Tibial artery (tissue), 4 donors: ENCODE results near the gene ROMO1.
A peak's percentile ranks its signal among the peaks of the same experiment; 100 is the strongest.

ENCODE experiments used
- DNase-seq, 2 donors: peaks; one replicate each; pipeline ENCODE4 v3.0.0-alpha.2; 2019
- H3K27ac ChIP-seq, 2 donors: fragments of 200-600 bp; sonication (generic) in 1 of 2; 1 replicate in 1 of 2; 2 replicates in 1 of 2; pipeline ENCODE4 v1.5.1; 2018 to 2019; ENCODE audit warnings: mild to moderate bottlenecking in 1 of 2
- H3K27me3 ChIP-seq, 2 donors: fragments of 200-600 bp; sonication (generic) in 1 of 2; one replicate each; pipeline versions ENCODE4 v1.5.1 to v1.6.0; 2016 to 2019
- H3K36me3 ChIP-seq, 3 donors: fragments of 200-600 bp; sonication (generic) in 2 of 3; one replicate each; pipeline ENCODE4 v1.5.1; 2016 to 2019; ENCODE audit warnings: mild to moderate bottlenecking in 2 of 3
- H3K4me1 ChIP-seq, 4 donors: fragments of 200-600 bp; sonication (generic) in 2 of 4; 1 replicate in 3 of 4; 2 replicates in 1 of 4; pipeline ENCODE4 v1.5.1; 2016 to 2019
- H3K4me3 ChIP-seq, 2 donors: fragments of 200-600 bp; sonication (generic) in 1 of 2; 1 replicate in 1 of 2; 2 replicates in 1 of 2; pipeline ENCODE4 v1.5.1; 2018 to 2019; ENCODE audit warnings: mild to moderate bottlenecking in 2 of 2
- H3K9me3 ChIP-seq, 3 donors: fragments of 200-600 bp; sonication (generic) in 1 of 3; one replicate each; pipeline ENCODE4 v1.5.1; 2016 to 2019
- intact Hi-C: fragments of 100-400 bp; cut with DNase I; formaldehyde crosslinking; loops from one replicate; pipeline ENCODE4 v1.15.0; 2023; ENCODE audit warnings: low total_unique reads
- TF ChIP-seq, protein P1 (sequence below), 2 experiments: fragments of 200-600 bp in 1 of 2; fragments of 450-650 bp in 1 of 2; IDR thresholded peaks; one replicate each; pipeline ENCODE4 v1.5.1; 2017 to 2019; ENCODE audit warnings: antibody characterized with exemption in 2 of 2, mild to moderate bottlenecking in 1 of 2, moderate library complexity in 1 of 2

The ROMO1 gene

DNA sequence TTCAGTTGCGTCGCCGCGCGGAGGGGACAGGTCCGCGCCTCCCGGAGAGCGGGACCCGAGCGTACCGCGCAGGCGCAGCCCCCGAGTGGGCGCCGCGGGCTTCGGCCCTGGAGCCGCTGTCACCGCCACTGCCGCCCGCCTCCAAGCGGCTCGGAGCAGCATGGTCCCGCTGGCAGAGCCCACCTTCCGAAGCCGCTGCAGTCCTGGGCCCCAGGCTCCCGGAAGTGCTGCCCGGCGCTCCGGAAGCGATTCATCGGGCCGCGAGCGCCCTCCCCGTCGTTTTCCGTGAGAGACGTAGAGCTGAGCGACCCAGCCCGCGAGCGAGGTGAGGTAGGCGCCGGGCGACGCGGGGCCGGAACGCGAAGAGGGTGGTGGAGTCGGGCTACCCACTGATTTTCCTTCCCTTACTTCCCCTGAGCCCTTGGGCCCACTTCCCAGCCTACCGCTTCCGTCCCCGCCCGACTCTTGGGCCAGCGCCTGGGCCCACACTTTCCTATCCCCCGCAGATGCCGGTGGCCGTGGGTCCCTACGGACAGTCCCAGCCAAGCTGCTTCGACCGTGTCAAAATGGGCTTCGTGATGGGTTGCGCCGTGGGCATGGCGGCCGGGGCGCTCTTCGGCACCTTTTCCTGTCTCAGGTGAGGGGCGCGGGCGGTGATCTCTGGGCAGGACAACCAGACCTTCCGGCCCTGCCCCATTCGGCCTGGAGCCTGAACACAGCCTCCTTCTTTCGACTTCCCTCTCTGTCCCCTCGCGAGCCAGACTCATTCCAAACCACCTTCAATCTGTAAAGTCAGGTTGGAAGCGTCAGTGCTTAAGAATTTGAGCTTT lies at the start of gene ROMO1, which contains the start of gene NFS1:
Gene ROMO1 (plus strand): TSS at position 279 of the 830 bp plus-strand sequence. CDS start 228 bp downstream, at position 507.
Gene NFS1 (minus strand): TSS at position 226 of the 830 bp plus-strand sequence. CDS start 64 bp downstream, at position 162.
- Histone ChIP-seq H3K4me1 (peaks cover 0 to 26% (median 17%) of the 10 kb centered on the region in 4 donors), H3K4me3 (peak within 1 kb of the TSS; percentile 94 to 95), H3K9me3 (no peaks in the 10 kb centered on the region), H3K27ac (peak within 1 kb of the TSS; percentile 94 to 98), H3K36me3 (peaks cover 28 to 57% (median 37%) of the 10 kb centered on the region in 3 donors), H3K27me3 (no peaks in the 10 kb centered on the region)
- TF ChIP-seq, protein P1, sequence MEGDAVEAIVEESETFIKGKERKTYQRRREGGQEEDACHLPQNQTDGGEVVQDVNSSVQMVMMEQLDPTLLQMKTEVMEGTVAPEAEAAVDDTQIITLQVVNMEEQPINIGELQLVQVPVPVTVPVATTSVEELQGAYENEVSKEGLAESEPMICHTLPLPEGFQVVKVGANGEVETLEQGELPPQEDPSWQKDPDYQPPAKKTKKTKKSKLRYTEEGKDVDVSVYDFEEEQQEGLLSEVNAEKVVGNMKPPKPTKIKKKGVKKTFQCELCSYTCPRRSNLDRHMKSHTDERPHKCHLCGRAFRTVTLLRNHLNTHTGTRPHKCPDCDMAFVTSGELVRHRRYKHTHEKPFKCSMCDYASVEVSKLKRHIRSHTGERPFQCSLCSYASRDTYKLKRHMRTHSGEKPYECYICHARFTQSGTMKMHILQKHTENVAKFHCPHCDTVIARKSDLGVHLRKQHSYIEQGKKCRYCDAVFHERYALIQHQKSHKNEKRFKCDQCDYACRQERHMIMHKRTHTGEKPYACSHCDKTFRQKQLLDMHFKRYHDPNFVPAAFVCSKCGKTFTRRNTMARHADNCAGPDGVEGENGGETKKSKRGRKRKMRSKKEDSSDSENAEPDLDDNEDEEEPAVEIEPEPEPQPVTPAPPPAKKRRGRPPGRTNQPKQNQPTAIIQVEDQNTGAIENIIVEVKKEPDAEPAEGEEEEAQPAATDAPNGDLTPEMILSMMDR (IDR thresholded peaks at IDR 0.05) = peak; percentile 26 to 32
- intact Hi-C loops = loop anchor here (10.0 kb wide), 1 partner anchor 235 kb away; no protein-coding TSS in a partner anchor
- peak; percentile 80 to 90 for DNase-seq

DNA sequence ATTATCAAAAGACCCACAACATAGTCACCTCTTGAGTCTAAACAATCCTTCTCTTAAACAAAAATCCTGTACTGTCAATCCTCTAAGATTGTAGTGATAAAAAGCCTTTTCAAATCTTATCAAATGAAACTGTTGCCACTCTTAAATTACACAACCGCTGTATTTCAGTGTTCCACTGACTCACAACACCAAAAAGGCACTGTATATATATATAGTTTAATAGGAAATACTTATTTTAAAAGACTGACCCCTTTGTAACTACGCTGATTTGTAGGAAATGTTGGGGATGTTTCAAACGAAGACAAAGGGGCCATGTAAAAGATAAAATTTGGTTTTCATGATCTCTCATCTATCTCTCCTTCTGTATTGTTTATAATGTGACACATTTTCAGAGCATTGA lies 48.6 kb upstream of the ROMO1 start:
- Histone ChIP-seq H3K27ac (no peak overlapping the region), H3K4me1 (peaks cover 0 to 33% (median 17%) of the 10 kb centered on the region in 4 donors), H3K36me3 (peaks cover 16 to 29% (median 27%) of the 10 kb centered on the region in 3 donors)

DNA sequence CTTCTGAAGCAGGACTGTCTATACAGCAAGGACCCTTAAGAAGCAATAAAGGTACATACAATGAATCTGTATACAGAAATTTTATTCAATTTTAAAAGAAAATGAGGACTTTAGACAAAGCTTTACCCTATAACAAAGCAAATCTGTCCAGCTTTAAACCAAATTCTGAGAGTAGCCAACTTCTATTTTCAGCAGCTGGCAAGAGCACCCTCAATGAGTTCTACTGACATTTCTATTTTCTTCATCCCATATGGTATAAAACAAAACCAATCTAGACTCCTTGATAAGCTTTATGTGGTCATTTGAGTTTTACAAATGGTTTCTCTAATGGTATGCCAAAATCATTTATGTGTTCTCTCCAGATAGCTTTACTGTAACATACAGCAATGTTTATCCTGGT lies 47.2 kb upstream of the ROMO1 start:
- H3K27ac ChIP-seq = no peak overlapping the region
- no peaks in the 10 kb centered on the region for H3K27me3 ChIP-seq
- intact Hi-C loops = no loop called here
- H3K36me3 ChIP-seq = peaks cover 16 to 29% (median 27%) of the 10 kb centered on the region in 3 donors
- no peak for DNase-seq
- no peak overlapping the region for H3K4me3 ChIP-seq
- no peaks in the 10 kb centered on the region for H3K9me3 ChIP-seq
- H3K4me1 ChIP-seq = peaks cover 0 to 42% (median 17%) of the 10 kb centered on the region in 4 donors
- TF ChIP-seq, protein P1 (IDR thresholded peaks at IDR 0.05) = no peak

More for the DNA sequence above, 48.6 kb upstream of the ROMO1 start:
- Histone ChIP-seq H3K27me3 (no peaks in the 10 kb centered on the region), H3K9me3 (no peaks in the 10 kb centered on the region), H3K4me3 (no peak overlapping the region)
- TF ChIP-seq, protein P1 (IDR thresholded peaks at IDR 0.05) = no peak
- DNase-seq = no peak
- intact Hi-C loops = no loop called here

DNA sequence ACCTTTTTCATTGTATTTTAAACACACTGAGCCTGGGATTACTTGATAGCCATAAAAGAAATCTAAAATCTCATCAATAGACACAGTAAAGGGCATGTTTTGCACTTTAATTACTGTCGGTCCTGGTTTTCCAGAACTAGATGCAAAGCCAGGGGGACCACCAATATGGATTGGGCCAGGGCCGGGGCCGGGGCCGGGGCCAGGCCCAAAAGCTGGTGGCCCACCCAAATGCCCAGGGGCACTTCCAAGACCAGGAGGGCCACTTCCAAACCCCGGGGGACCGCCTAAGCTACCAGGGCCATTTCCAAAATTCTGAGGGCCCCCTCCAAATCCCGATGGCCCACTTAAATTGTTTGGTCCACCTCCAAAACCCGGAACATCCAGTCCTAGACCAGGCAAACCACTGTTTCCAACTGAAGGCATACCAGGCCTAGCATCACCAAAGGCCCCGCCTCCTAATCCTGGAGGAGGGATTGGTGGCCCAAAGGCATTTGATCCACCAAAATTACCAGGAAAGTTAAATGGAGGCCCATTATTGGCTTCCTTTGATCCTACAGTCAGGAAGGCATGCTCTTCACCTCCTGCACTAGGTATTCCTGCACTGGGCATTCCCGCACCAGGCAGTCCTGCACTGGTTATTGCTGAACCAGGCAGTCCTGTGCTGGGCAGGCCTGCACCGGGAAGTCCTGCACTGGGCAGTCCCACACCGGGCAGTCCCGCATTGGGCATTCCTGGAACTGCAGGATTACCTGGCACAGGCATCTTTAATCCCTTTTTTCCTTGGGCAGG lies 46.4 kb upstream of the ROMO1 start:
- no peaks in the 10 kb centered on the region for H3K9me3 ChIP-seq
- H3K4me3 ChIP-seq = no peak overlapping the region
- no peaks in the 10 kb centered on the region for H3K27me3 ChIP-seq
- no peak for DNase-seq
- intact Hi-C loops = no loop called here
- peaks cover 0 to 51% (median 21%) of the 10 kb centered on the region in 4 donors for H3K4me1 ChIP-seq
- H3K36me3 ChIP-seq = peaks cover 16 to 29% (median 27%) of the 10 kb centered on the region in 3 donors
- no peak overlapping the region for H3K27ac ChIP-seq
- TF ChIP-seq, protein P1 (IDR thresholded peaks at IDR 0.05) = no peak

DNA sequence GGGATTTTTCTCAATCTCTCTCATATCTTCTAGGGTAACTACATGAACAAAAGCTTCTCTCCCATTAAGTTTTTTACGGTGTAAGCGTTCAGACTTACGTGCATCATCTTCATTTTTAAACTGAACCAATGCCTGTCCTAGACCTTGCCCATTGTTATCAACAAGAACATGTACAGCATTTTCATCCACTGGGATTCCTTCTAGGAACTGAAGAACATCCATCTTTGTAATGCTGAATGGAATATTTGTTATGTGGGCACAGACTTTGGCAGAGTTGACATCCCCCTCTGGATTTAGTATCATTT lies 45.8 kb upstream of the ROMO1 start:
- TF ChIP-seq, protein P1 (IDR thresholded peaks at IDR 0.05) = no peak

More for the DNA sequence above, 45.8 kb upstream of the ROMO1 start:
- Histone ChIP-seq H3K4me1 (peaks cover 0 to 56% (median 22%) of the 10 kb centered on the region in 4 donors), H3K27ac (no peak overlapping the region), H3K4me3 (no peak overlapping the region), H3K27me3 (no peaks in the 10 kb centered on the region), H3K9me3 (no peaks in the 10 kb centered on the region), H3K36me3 (peaks cover 16 to 29% (median 27%) of the 10 kb centered on the region in 3 donors)
- intact Hi-C loops = no loop called here
- no peak for DNase-seq
